HS-27A (cell line): ENCODE data around the gene AR.
A peak's percentile ranks its signal among the peaks of the same experiment; 100 is the strongest.

Experiments
- DNase-seq: peaks from one replicate; pipeline ENCODE4 v3.0.0-alpha.2; 2012; ENCODE audit warnings: low read depth, missing footprints

The AR gene

GRCh38 chrX:67568769-67569168, 24.9 kb downstream of the AR start:
- no peak for DNase-seq

GRCh38 chrX:67570839-67571238, 27.0 kb downstream of the AR start:
- DNase-seq, result no peak

GRCh38 chrX:67574696-67575095, 30.9 kb downstream of the AR start:
- DNase-seq, result no peak

- DNase-seq, result no peak
Observed at GRCh38 chrX:67582436-67582835, 38.6 kb downstream of the AR start.

- no peak for DNase-seq
Observed at GRCh38 chrX:67583171-67583570, 39.4 kb downstream of the AR start.

GRCh38 chrX:67585401-67585800, 41.6 kb downstream of the AR start:
- DNase-seq, result no peak

GRCh38 chrX:67587946-67588624, 44.3 kb downstream of the AR start:
- no peak for DNase-seq

- no peak for DNase-seq
Observed at GRCh38 chrX:67596839-67597790, 53.3 kb downstream of the AR start.

GRCh38 chrX:67599532-67599931, 55.7 kb downstream of the AR start:
- no peak for DNase-seq

GRCh38 chrX:67601771-67602170, 58.0 kb downstream of the AR start:
- DNase-seq, result no peak

- DNase-seq, result peak; percentile 81
Observed at GRCh38 chrX:67604979-67605703, 61.3 kb downstream of the AR start.

- no peak for DNase-seq
Observed at GRCh38 chrX:67607466-67607865, 63.6 kb downstream of the AR start.

GRCh38 chrX:67610282-67610681, 66.5 kb downstream of the AR start:
- no peak for DNase-seq

- DNase-seq, result no peak
Observed at GRCh38 chrX:67612231-67612630, 68.4 kb downstream of the AR start.

GRCh38 chrX:67613366-67613765, 69.5 kb downstream of the AR start:
- no peak for DNase-seq

- no peak for DNase-seq
Observed at GRCh38 chrX:67613996-67614395, 70.2 kb downstream of the AR start.

- DNase-seq, result no peak
Observed at GRCh38 chrX:67614423-67614822, 70.6 kb downstream of the AR start.

GRCh38 chrX:67619253-67619652, 75.4 kb downstream of the AR start:
- no peak for DNase-seq

GRCh38 chrX:67622053-67622585, 78.3 kb downstream of the AR start:
- no peak for DNase-seq

- no peak for DNase-seq
Observed at GRCh38 chrX:67624325-67624724, 80.5 kb downstream of the AR start.

- no peak for DNase-seq
Observed at GRCh38 chrX:67635424-67635823, 91.6 kb downstream of the AR start.

GRCh38 chrX:67636532-67636931, 92.7 kb downstream of the AR start:
- DNase-seq, result no peak
